Measurements from ENCODE around the gene VPS50.
"Not testable (repeated sequence)": the region's sequence is repeated elsewhere in the genome, so short reads cannot be mapped to it uniquely, and the experiment has no call there.

VPS50 gene

GRCh38 chr7:93331706-93332105, 99.5 kb downstream of the VPS50 start:
- no peak for TF ChIP-seq CTCF (conservative IDR thresholded peaks at IDR 0.05)
- H3K27ac ChIP-seq = no peak overlapping the region

DNA sequence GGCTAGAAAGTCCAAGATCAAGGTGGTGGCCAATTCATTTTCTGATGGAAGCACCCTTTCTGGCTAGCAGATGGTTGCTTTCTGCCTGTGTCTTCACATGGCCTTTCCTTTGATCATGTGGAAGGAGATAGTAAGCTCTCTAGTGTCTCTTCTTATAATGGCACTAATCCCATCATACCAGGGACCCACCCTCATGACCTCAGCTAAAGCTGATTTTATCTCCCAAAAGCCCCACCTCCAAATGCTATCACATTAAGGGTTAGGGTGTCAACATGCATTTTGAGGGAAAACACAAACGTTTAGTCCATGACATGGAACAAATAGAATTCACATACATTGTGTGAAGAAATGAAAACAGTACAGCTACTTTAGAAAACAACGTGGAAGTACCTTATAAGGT, 100.0 kb downstream of the VPS50 start:
- no peak for TF ChIP-seq CTCF (conservative IDR thresholded peaks at IDR 0.05)
- no peak overlapping the region for H3K27ac ChIP-seq

DNA sequence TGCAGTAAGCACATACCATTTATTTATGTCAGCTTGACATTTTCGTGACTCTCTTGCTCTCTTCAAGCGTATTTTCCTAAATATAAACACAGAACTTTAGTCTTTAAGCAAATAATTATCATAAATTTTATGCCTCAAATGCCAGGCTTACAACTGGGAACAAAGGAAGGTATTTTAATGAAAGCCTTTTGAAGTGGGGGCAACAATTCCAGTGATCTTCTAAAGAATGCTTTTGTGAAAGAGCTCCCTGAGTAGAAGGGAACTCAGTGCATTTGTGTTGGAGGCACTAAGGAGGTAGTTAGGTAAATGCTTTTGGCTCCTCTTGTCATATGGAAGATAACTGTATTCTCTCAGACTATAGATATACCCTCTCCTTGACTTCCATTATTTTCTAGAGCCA, 104.9 kb downstream of the VPS50 start:
- H3K27ac ChIP-seq = no peak overlapping the region
- no peak for TF ChIP-seq CTCF (conservative IDR thresholded peaks at IDR 0.05)

DNA sequence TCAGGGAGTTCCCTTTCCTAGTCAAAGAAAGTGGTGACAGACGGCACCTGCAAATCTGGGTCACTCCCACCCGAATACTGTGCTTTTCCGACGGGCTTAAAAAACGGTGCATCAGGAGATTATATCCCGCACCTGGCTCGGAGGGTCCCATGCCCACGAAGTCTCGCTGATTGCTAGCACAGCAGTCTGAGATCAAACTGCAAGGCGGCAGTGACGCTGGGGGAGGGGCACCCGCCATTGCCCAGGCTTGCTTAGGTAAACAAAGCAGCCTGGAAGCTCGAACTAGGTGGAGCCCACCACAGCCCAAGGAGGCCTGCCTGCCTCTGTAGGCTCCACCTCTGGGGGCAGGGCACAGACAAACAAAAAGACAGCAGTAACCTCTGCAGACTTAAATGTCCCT, 110.0 kb downstream of the VPS50 start:
- H3K27ac ChIP-seq = not testable (repeated sequence)

GRCh38 chr7:93350338-93350737, 118.2 kb downstream of the VPS50 start:
- no peak for TF ChIP-seq CTCF (conservative IDR thresholded peaks at IDR 0.05)
- H3K27ac ChIP-seq = no peak overlapping the region

DNA sequence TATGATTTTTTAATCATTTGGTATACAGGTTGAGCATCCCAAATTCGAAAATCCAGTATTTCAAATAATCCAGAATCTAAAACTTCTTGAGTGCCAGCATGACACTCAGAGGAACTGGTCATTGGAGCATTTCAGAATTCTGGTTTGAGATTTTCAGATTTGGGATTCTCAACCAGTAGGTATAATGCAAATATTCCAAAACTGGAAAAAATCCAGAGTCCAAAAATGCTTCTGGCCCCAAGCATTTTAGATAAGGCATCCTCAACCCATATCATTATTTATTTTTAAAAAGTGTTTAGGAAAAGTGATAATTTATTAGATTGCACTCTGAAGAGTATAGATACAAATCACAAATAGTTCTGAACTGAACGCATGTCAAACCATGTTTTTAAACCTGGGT, 120.7 kb downstream of the VPS50 start:
- H3K27ac ChIP-seq = no peak overlapping the region
- no peak for TF ChIP-seq CTCF (conservative IDR thresholded peaks at IDR 0.05)

DNA sequence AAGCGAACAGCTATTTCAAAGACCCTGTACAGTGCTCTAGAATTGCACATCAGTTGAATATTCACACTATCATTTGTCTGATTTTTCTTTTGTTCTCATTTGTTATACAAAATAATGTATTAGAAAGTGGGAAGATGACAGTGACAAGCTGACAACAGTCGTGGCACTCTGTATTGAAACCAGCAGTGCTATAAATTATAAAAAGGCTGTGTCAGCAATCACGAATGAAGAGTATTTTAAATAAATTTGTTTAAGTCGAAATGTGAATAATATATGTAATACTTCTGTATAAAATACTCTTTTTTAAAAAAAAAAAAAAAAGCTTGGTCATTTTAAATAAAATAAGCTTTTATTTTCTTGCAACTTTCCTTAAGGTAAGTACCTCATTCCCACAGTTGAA, 122.6 kb downstream of the VPS50 start:
- H3K27ac ChIP-seq = no peak overlapping the region
- TF ChIP-seq CTCF (conservative IDR thresholded peaks at IDR 0.05) = no peak

GRCh38 chr7:93359520-93360198, 127.5 kb downstream of the VPS50 start:
- TF ChIP-seq CTCF (conservative IDR thresholded peaks at IDR 0.05) = no peak

More at GRCh38 chr7:93359520-93360198, 127.5 kb downstream of the VPS50 start:
- peak overlapping the region; percentile 15; the same call in 1 of the 2 replicates for H3K27ac ChIP-seq

Measured in VCaP (cell line).